ENCODE results near the gene ELAVL1. TPM values are rescaled to one million over a fixed set of nuclear protein-coding genes. Genes with fewer than 3 reads are reported as not detected.

ELAVL1 gene
- total RNA-seq, 1 donor from 2014 or later = 107 TPM

- Mint-ChIP-seq H3K9me3 (ENCODE audit: unreplicated experiment) (no peaks in the 10 kb centered on the region), H3K4me1 (ENCODE audit: low read depth, unreplicated experiment) (peaks cover 2% of the 10 kb centered on the region), H3K27me3 (ENCODE audit: low read depth, unreplicated experiment) (no peaks in the 10 kb centered on the region), H3K4me3 (ENCODE audit: unreplicated experiment) (no peak overlapping the region), H3K36me3 (ENCODE audit: low read depth, unreplicated experiment) (peaks cover 18% of the 10 kb centered on the region), H3K27ac (ENCODE audit: unreplicated experiment) (no peak overlapping the region)
- peaks cover 22% of the 10 kb centered on the region for H4K20me1 ChIP-seq (ENCODE audit: insufficient read depth, low read length)
- no peak overlapping the region for H3K9ac ChIP-seq (ENCODE audit: low read length)
- H3K9me3 ChIP-seq (ENCODE audit: insufficient read depth, low read depth, low read length) = no peaks in the 10 kb centered on the region
- H3K27ac ChIP-seq (ENCODE audit: low read depth, low read length) = no peak overlapping the region
- no peaks in the 10 kb centered on the region for H3K79me2 ChIP-seq (ENCODE audit: insufficient read depth, low read length)
- no peaks in the 10 kb centered on the region for H3K4me1 ChIP-seq (ENCODE audit: insufficient read depth, low read length)
- peaks cover 23% of the 10 kb centered on the region for H3K36me3 ChIP-seq (ENCODE audit: insufficient read depth, low read length)
- H3K27me3 ChIP-seq (ENCODE audit: insufficient read depth, low read length) = no peaks in the 10 kb centered on the region
- FAIRE-seq (no peak), DNase-seq (ENCODE audit: low read depth) (no peak)
- TF ChIP-seq EZH2 (IDR thresholded peaks at IDR 0.05; ENCODE audit: insufficient read depth, low read length) (no peak), CTCF (IDR thresholded peaks at IDR 0.05; ENCODE audit: insufficient read depth, low read depth, low read length) (no peak)
- H3K4me3 ChIP-seq (ENCODE audit: insufficient read depth, low read depth, low read length) = no peak overlapping the region
- H2AFZ ChIP-seq (ENCODE audit: low read depth, low read length) = no peak overlapping the region
- no peak overlapping the region for H3K4me2 ChIP-seq (ENCODE audit: low read length)
Observed at GRCh38 chr19:7965259-7965841, 40.1 kb downstream of the ELAVL1 start.

- H3K9ac ChIP-seq (ENCODE audit: low read length) = no peak overlapping the region
- H3K27ac ChIP-seq (ENCODE audit: low read depth, low read length) = no peak overlapping the region
- Mint-ChIP-seq H3K27ac (ENCODE audit: unreplicated experiment) (no peak overlapping the region), H3K4me1 (ENCODE audit: low read depth, unreplicated experiment) (peaks cover 2% of the 10 kb centered on the region), H3K36me3 (ENCODE audit: low read depth, unreplicated experiment) (peaks cover 13% of the 10 kb centered on the region), H3K27me3 (ENCODE audit: low read depth, unreplicated experiment) (no peaks in the 10 kb centered on the region), H3K9me3 (ENCODE audit: unreplicated experiment) (no peaks in the 10 kb centered on the region), H3K4me3 (ENCODE audit: unreplicated experiment) (no peak overlapping the region)
- peaks cover 23% of the 10 kb centered on the region for H3K36me3 ChIP-seq (ENCODE audit: insufficient read depth, low read length)
- H3K4me3 ChIP-seq (ENCODE audit: insufficient read depth, low read depth, low read length) = no peak overlapping the region
- DNase-seq (ENCODE audit: low read depth) (no peak), FAIRE-seq (no peak)
- H3K4me2 ChIP-seq (ENCODE audit: low read length) = no peak overlapping the region
- no peaks in the 10 kb centered on the region for H3K4me1 ChIP-seq (ENCODE audit: insufficient read depth, low read length)
- H3K27me3 ChIP-seq (ENCODE audit: insufficient read depth, low read length) = no peaks in the 10 kb centered on the region
- no peaks in the 10 kb centered on the region for H3K79me2 ChIP-seq (ENCODE audit: insufficient read depth, low read length)
- TF ChIP-seq EZH2 (IDR thresholded peaks at IDR 0.05; ENCODE audit: insufficient read depth, low read length) (no peak), CTCF (IDR thresholded peaks at IDR 0.05; ENCODE audit: insufficient read depth, low read depth, low read length) (no peak)
- H3K9me3 ChIP-seq (ENCODE audit: insufficient read depth, low read depth, low read length) = no peaks in the 10 kb centered on the region
- peaks cover 19% of the 10 kb centered on the region for H4K20me1 ChIP-seq (ENCODE audit: insufficient read depth, low read length)
- no peak overlapping the region for H2AFZ ChIP-seq (ENCODE audit: low read depth, low read length)
Observed at GRCh38 chr19:7963566-7963965, 41.9 kb downstream of the ELAVL1 start.

DNA sequence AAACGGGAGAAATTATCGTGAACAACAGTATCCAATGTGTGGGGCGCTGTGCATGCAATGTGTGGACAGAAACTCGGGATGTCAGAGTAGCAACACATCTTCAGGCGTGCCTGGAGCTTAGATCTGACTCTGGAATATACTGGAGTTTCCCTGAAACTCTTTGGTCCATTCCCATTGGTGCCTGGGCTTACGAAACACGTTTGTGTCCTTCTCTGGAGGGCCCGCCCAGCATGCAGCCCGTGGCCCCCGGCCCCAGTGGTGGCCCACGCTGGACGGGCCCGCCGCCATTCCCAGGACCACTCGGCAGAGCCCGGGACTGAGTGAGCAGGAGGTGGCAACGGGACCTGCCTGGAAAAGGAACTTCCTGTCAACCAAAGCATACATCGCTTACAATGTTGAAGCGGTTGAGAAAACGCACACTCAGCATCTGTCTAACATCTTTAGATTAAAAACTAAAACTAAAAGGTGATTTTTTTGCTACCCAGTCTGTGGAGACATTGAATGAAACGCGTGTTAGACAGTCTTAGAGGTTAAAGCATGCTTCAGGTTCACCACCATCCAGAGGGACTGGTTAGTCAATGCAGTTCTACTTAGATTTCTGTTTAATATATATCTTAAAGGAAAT is 42.7 kb downstream of the ELAVL1 start:
- peaks cover 23% of the 10 kb centered on the region for H3K36me3 ChIP-seq (ENCODE audit: insufficient read depth, low read length)
- no peak overlapping the region for H3K4me2 ChIP-seq (ENCODE audit: low read length)
- Mint-ChIP-seq H3K4me3 (ENCODE audit: unreplicated experiment) (no peak overlapping the region), H3K27ac (ENCODE audit: unreplicated experiment) (no peak overlapping the region), H3K27me3 (ENCODE audit: low read depth, unreplicated experiment) (no peaks in the 10 kb centered on the region), H3K4me1 (ENCODE audit: low read depth, unreplicated experiment) (peaks cover 2% of the 10 kb centered on the region), H3K36me3 (ENCODE audit: low read depth, unreplicated experiment) (peaks cover 13% of the 10 kb centered on the region), H3K9me3 (ENCODE audit: unreplicated experiment) (no peaks in the 10 kb centered on the region)
- H3K4me3 ChIP-seq (ENCODE audit: insufficient read depth, low read depth, low read length) = no peak overlapping the region
- no peak for DNase-seq (ENCODE audit: low read depth)
- peaks cover 12% of the 10 kb centered on the region for H4K20me1 ChIP-seq (ENCODE audit: insufficient read depth, low read length)
- H3K9me3 ChIP-seq (ENCODE audit: insufficient read depth, low read depth, low read length) = no peaks in the 10 kb centered on the region
- no peak overlapping the region for H2AFZ ChIP-seq (ENCODE audit: low read depth, low read length)
- no peaks in the 10 kb centered on the region for H3K79me2 ChIP-seq (ENCODE audit: insufficient read depth, low read length)
- no peak overlapping the region for H3K9ac ChIP-seq (ENCODE audit: low read length)
- no peak for TF ChIP-seq EZH2 (IDR thresholded peaks at IDR 0.05; ENCODE audit: insufficient read depth, low read length)
- no peak for TF ChIP-seq CTCF (IDR thresholded peaks at IDR 0.05; ENCODE audit: insufficient read depth, low read depth, low read length)
- H3K27ac ChIP-seq (ENCODE audit: low read depth, low read length) = no peak overlapping the region
- no peaks in the 10 kb centered on the region for H3K27me3 ChIP-seq (ENCODE audit: insufficient read depth, low read length)
- H3K4me1 ChIP-seq (ENCODE audit: insufficient read depth, low read length) = no peaks in the 10 kb centered on the region
- FAIRE-seq = no peak
